ENCODE measurements around the gene SSUH2.

SSUH2 gene

DNA sequence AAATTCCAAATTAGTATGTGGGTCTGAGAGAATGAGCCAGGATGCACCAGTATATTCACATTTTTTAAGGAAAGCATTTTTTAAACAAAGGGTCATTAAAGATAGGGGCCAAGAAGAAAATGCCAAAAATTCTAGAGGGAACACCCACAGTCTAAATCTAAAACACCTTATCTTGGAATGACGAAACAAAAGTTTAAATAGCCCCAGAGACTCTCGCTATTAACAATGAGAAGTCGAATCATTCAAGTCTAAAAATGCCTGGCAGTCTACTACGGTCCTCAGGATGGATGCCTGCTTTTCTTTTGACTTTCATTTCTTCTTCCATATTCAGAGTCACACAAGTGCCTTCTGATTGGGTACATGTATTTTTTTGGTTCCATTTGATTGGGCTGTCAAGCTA, 66.3 kb downstream of the SSUH2 start:
- DNase-seq = no peak

DNA sequence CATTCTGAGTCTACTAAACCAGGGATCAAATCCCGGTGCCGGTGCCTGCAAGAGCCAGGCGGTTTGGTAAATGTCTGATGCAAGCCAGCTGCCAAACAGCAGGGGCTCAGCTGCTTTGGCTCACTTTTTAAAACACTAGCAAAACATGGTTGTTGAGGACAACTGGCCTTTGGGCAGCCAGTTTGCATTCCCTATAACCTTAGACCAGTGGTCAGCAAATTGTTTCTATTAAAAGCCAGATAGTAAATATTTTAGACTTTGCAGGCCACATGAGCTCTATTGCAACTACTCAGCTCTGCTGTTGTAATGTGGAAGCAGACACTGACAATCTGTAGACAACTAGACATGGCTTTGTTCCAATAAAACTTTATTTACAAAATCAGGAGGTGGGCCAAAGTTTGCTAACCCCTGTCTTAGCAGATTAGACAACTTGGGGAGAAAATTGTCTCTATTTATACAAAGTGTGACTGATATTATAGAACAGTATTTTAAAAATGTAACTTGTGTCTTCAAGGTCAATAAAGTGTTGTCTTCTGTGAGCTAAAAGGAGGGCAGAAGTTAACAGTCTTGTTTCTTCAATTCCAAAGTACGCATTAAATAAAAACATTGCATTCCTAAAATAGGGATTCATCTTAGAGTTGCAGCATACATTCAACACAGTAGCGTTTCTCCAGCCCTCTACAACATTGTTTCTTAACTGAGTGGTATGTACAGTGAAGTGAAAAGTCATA, 67.6 kb downstream of the SSUH2 start:
- DNase-seq = no peak

DNA sequence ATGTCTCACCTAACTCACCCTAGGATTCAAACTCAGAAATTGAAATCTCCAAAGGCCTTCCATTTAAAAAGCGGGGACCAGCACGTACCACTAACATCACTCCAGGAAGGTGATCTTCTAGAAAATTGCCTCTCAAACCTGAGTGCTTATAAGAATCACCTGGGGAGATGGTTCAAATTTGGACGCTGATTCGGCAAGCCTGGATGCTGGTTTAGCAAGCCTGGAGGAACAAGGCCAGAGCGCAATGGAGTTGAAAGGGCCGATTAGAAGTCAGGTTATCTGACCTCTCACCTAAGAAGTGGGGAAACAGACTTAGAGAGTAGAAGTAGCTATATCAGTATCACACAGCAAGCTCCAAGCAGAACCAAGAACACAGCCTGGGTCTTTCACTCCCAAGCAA, 68.2 kb downstream of the SSUH2 start:
- no peak for DNase-seq

DNA sequence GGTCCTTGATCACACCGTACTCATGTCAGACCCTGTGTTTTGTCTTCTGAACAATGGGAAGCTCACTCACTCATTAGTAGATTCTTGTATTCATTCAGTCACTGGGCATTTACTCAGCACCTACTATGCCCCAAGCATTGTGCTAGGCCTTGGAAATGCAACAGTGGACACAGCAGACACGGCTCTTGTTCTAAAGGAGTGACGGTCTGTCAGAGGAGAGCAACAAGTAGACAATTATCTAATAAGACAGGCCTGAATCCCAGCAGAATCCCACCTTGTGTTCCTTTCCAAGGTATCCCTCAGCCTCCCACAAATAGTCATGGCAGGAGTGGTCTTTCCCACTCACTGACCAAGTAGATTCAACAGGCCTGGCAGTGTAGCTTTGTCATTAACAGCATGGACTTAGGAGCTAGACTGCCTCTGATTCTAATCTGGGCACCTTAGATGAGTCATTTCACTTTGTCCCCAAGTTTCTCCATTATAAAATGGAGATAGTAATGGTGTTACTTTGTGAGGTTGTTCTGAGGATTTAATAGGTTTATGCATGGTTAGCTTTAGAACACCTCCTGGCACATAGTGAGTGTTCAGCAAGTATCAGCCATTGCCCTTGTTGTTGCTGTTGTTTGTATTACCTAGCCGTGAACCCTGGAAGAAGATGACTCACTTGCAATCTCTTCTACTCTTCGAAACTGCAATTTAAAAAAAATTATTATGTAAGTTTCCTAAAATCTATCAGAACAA, 69.1 kb downstream of the SSUH2 start:
- DNase-seq = no peak

DNA sequence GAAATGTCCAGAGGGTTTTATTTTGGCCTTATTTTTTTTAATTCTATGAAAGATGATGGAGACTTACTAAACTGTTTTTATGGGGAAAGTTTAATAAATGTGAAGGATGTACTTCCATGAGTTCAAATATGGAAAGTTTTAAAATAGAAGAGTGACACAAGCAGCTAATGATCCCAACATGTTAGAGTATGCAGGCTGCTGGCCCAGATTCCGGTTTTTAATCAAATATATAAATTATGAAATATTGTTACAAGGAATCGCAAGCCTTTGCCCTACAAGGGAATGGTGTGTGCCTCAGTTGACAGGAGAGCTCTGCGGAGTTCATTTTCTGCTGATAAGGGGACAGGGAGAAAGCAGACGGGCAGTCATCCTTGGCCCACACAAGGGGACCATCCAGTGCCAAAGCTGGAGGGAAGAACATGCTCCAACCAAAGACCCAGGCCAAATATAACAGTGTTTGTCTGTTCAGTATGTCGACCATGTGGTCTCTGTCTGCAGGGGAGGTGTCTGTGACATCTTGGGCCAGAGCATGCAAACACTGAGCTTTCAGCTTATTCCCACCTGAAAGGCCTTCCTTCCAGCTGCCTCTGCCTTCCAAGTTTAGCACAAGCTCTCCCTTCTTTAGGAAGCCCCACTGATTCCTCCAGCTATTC, 69.8 kb downstream of the SSUH2 start:
- no peak for DNase-seq

- no peak for DNase-seq
Observed at GRCh38 chr3:8574040-8574669, 70.4 kb downstream of the SSUH2 start.

DNA sequence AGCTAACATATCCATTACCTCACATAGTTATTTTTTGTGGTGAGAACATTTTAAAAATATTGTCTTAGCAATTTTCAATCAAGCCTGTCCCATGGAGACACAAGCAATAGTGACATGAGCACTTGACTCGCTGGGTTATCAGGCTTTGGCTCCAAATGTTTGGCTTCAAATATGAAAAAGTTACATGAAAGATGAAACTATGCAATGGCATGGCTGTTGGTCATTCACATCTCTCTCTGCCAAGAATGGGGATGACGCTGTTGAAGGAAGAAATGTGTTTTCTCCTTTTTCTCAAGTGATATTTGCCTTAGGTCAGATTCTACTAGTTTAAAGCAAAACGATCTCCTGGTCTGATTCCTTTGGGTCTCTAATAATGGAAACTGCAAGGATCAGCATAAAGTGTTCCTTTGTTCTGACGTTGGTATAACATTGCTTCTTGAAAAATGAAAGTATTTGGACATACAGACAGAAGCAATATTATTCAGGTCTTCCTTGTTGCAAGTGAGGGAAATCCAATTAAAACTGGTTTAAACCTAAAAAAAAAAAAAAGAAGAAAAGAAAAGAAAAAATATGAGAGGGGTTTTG, 71.2 kb downstream of the SSUH2 start:
- no peak for DNase-seq

- DNase-seq = no peak
Observed at GRCh38 chr3:8571256-8571655, 73.3 kb downstream of the SSUH2 start.
